C4-2B (cell line): ENCODE results near the gene ASAH2.

Experiments used
- H3K27ac ChIP-seq: fragments of 450-650 bp; 2 replicates; pipeline ENCODE4 v1.5.1; 2017
- ZFX ChIP-seq: fragments of 450-650 bp; IDR thresholded peaks from 2 replicates; pipeline ENCODE4 v1.6.1; 2017
- TF ChIP-seq, protein P1 (sequence below): fragments of 450-650 bp; conservative IDR thresholded peaks from 2 replicates; pipeline ENCODE4 v1.5.1; 2017; ENCODE audit warnings: mild to moderate bottlenecking

The ASAH2 gene

DNA sequence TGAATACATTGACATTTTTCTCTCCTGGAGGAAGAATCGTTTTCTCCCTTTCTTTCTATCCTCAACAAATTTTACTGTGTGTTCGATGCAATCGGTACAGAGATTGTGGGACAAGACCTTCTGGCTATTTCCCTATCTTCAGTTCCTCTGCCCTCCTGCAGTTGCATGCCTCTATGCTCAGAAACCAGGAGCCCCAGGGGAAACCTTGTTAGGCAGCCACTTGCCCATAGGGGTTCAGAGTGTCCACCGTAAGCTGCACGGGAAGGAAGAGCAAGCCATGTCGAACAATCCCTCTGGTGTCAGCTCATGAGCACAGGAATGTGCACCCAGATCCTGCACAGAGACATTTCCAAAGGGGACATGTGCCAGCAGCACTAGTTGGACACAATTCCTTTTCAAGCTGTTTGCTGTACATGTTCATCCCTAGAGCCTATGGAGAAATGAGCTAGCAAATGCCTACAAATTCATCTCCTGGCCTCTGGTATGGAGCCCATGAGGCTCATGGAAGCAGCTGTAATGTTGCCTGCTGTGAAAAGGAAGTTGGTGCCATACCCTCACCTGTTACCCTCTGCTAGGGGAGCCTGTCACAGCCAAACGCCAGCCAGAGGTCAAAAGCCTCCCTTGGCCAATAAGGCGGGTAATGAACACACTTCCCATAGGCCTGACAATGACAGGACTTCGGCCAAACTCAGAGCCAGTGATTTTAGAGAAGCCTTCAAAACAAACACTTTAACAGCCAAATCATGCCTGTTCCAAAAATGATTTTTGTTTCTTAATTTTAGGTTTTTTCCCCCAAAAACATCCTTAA, 35.9 kb upstream of the ASAH2 start:
- TF ChIP-seq ZFX = no peak
- TF ChIP-seq, protein P1, sequence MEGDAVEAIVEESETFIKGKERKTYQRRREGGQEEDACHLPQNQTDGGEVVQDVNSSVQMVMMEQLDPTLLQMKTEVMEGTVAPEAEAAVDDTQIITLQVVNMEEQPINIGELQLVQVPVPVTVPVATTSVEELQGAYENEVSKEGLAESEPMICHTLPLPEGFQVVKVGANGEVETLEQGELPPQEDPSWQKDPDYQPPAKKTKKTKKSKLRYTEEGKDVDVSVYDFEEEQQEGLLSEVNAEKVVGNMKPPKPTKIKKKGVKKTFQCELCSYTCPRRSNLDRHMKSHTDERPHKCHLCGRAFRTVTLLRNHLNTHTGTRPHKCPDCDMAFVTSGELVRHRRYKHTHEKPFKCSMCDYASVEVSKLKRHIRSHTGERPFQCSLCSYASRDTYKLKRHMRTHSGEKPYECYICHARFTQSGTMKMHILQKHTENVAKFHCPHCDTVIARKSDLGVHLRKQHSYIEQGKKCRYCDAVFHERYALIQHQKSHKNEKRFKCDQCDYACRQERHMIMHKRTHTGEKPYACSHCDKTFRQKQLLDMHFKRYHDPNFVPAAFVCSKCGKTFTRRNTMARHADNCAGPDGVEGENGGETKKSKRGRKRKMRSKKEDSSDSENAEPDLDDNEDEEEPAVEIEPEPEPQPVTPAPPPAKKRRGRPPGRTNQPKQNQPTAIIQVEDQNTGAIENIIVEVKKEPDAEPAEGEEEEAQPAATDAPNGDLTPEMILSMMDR = no peak
- no peak overlapping the region for H3K27ac ChIP-seq

DNA sequence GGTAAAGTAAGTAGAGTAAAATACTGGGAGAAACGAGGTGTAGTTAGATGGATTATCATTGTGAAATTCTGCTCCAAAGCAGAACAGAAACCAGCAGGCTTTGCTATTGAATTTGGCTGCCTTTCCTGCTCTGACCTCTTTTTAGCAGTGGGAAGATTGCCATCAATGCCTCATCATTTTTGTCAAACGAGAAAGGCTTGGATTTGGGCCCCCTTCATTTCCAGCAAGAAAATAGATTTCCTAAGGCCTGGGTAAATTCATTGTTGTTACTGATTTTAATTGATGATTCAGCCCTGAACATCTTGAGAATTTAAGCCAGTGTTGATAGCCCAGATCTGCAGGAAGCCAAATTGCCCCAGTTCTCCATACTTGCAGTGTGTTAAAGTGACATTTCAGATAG, 35.2 kb upstream of the ASAH2 start:
- no peak for TF ChIP-seq ZFX

DNA sequence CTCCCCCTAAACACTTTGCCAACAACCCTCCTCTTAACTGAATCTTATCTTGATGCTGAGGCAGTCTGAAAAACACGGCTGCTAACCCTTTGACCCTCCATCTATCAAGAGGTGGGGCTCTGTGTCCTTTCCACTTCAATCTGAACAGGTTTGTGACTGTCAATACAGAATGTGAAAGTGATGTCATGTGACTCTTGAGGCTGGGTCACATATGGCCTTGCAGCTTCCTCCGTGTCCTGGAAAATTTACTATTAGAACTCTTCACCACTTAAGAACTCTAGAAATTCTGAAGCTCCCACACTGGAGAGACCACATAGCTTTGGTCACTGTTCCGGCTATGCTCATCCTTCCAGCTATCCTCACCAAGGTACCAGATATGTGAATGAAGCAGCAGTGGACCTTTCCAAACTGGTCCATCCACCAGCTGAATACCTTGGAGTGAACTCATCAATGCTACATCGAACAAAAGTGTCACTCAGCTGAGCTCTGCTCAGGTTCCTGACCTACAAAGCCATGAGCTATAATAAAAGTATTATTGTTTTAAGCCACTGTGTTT, 30.7 kb upstream of the ASAH2 start:
- no peak overlapping the region for H3K27ac ChIP-seq
- TF ChIP-seq ZFX = no peak
- TF ChIP-seq, protein P1 = no peak

More for the DNA sequence above, 35.2 kb upstream of the ASAH2 start:
- H3K27ac ChIP-seq = no peak overlapping the region

DNA sequence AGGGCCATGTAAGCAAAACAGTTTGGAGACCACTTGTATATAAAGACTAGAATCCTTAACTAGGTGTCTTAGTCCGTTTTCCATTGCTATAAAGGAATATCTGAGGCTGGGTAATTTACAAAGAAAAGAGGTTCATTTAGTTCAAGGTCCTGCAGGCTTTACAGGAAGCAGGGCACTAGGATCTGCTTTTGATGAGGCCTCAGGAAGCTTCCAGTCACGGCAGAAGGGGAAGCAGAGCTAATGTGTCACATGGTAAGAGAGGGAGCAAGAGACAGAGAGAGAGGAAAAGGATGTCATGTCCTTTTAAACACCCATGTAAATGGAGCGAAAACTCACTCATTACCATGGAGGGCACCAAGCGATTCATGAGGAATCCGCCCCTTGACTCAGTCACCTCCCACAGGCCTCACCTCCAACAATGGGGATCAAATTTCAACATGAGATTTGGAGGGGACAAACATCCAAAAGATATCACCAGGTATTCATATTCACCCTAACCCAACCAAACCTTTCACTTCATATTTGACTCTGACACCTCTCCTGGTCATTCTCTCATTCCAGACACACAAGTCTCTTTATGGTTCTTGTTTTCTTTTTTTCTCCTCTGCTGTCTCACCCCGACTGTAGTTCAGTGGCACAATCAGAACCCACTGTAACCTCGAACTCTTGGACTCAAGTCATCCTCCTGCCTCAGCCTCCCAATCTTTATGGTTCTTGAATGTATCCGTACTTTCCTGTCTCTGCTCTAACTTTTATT, 30.1 kb upstream of the ASAH2 start:
- no peak overlapping the region for H3K27ac ChIP-seq
- TF ChIP-seq, protein P1 = no peak
- TF ChIP-seq ZFX = no peak

DNA sequence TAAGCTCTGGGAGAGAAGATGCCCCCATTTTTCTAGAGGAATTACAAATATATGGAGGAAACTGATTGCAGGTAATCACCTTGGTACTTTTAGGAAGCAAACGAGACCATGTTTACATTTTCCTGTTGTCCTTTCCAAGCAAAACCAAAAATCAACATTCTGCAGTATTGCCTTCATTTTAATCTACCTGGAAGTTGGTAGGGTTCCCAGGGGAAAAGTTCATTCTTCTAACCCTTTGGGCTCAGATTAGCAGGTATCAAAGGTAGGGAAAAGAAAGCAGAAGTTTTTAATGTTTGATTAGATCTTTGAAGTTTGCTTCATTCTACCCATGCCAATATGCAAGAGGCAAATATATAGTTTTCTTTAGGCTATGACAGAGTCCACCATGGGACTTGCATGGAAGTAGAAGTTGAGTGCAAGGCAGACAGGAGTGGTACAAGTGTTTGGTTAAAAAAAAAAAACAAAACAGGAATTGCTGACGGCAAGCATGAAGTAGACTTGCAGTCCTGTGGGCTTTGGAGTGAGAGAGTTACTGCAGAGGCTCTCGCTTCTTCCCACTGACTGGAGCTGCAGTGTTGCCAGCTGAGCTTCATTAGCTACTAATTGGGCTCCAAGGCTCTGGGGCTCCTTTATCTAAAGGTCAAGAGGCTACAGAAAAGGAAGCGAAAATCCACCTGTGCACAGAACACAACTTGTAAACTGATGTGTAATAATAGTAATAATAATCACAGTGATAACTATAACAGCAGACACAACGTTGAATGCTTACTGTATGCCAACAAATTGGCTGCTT, 28.9 kb upstream of the ASAH2 start:
- no peak overlapping the region for H3K27ac ChIP-seq
- no peak for TF ChIP-seq ZFX
- TF ChIP-seq, protein P1 = no peak

DNA sequence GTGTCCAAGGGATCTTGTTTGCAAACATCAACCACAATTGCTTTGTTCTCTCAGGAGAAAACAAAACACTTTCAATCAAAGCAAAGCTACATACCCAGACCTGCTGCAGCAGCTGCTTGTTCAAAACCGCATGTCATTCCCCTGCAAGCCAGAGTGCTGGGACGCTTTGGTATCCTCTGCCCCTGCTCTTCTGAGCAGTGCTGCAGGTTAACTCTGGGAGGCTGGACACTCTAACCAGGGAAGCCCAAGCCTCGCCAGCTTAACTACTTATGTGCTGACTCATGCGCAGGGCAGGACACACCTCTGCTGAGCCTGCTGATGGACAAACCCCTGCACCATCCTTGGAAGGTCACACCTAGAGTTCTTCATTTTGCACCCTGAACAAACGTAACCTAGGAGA, 28.2 kb upstream of the ASAH2 start:
- no peak overlapping the region for H3K27ac ChIP-seq
- TF ChIP-seq ZFX = no peak
- TF ChIP-seq, protein P1 = no peak

DNA sequence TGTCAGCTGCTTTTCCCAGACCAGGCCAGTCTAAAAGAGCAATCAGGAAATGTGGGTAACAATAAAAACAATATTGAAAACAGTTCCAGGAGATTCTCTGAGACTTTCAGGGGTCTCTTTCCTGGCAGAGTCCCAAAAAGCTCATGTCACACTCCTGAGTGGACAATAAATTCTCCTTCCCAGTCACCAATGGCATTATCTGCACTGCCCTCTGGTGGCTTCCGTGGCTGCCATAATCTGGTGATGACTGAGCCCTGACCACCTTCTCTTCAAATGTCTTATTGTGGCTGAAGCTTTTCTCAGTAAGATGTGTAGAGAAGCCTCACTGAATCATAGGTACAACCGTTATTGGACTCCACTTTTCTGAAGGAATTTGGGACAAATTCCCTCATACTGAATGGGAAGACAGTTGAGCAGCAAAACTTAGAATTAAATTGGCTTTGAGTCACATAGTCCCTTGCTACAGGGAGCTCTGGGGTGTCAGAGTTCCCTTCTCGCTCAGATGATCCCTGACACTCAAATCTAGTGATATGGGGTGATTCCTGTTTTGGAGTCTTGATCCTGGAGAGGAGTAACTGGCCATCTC, 24.4 kb upstream of the ASAH2 start:
- no peak for TF ChIP-seq ZFX
- TF ChIP-seq, protein P1 = peak; percentile 79

More for the DNA sequence above, 24.4 kb upstream of the ASAH2 start:
- no peak overlapping the region for H3K27ac ChIP-seq
